ENCODE measurements around the gene DUSP16. TPM values are rescaled to one million over a fixed set of nuclear protein-coding genes. Genes with fewer than 3 reads are reported as not detected.
"Not testable (repeated sequence)": the region's sequence is repeated elsewhere in the genome, so short reads cannot be mapped to it uniquely, and the experiment has no call there.

DUSP16 gene
- total RNA-seq, 4 donors from 2014 or later: 24.2 to 34.5 (median 26.4) TPM

DNA sequence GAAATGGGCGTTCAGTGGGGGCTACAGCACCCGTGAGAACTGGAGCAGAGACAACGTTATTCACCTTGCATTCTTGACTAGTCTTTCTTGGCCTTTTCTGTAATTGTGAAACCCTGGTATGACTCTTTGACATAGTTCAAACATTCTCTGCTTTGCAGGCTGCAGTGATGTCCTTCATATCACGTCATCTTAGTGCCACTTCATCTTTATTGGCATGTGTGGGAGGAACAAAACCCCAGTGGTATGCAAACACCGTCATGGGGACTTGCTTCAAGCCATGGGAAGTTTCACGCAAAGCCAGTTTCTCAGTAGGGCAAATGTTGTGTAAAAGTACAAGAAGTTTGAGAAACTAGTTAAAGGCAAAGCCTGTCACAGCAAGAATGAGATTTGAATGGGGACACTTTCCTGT, 20.2 kb upstream of the DUSP16 start:
- no peaks in the 10 kb centered on the region for H3K36me3 ChIP-seq
- H3K4me1 ChIP-seq: peaks cover 15 to 32% of the 10 kb centered on the region in 2 donors
- peak in 1 of 2 donors; percentile 58 for TF ChIP-seq POLR2A (IDR thresholded peaks at IDR 0.05)
- TF ChIP-seq, protein P1, sequence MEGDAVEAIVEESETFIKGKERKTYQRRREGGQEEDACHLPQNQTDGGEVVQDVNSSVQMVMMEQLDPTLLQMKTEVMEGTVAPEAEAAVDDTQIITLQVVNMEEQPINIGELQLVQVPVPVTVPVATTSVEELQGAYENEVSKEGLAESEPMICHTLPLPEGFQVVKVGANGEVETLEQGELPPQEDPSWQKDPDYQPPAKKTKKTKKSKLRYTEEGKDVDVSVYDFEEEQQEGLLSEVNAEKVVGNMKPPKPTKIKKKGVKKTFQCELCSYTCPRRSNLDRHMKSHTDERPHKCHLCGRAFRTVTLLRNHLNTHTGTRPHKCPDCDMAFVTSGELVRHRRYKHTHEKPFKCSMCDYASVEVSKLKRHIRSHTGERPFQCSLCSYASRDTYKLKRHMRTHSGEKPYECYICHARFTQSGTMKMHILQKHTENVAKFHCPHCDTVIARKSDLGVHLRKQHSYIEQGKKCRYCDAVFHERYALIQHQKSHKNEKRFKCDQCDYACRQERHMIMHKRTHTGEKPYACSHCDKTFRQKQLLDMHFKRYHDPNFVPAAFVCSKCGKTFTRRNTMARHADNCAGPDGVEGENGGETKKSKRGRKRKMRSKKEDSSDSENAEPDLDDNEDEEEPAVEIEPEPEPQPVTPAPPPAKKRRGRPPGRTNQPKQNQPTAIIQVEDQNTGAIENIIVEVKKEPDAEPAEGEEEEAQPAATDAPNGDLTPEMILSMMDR (IDR thresholded peaks at IDR 0.05): no peak
- DNase-seq: peak; percentile 55 to 58
- H3K27me3 ChIP-seq: no peaks in the 10 kb centered on the region
- H3K4me3 ChIP-seq (replicated peaks in 1 of 3): no peak overlapping the region
- intact Hi-C loops (cut with DNase I): no loop called here
- H3K9me3 ChIP-seq: no peaks in the 10 kb centered on the region
- H3K27ac ChIP-seq: peak overlapping the region; percentile 46 to 86 (median 68)
- 31 to 44% methylated on average over 6 of the region's 6 CpGs for WGBS, 2 donors

DNA sequence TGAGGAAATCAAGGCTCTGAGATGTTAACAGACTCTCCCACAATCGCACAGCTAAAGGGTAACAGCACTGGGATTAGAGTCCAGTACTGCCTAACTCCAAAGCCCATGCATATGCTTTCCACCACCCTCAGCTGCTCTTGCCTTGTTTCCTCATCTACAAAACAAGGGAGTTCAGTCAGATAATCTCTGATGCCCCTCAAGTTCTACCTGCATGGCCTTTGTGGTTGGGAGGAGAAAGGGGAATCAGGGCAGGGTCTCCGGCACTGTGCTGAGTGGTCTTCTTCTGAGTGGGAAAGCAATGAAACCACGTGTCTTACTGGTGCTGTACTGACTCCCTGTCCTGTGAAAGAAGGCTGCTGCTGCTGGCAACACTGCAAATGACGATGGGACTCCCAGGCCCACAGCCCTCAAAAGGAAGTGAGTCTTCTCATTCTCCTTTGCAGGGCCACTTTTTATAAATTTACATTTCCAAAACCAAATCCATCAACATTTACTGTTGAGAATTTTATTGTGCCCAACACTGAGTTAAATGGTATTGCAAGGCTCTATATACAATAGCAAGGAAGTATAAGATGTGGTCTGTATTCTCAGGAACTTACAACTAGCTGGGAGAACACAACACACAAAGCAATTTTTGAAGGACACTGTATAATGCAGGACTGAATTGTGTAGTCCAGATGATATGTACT, 19.7 kb upstream of the DUSP16 start:
- DNase-seq: no peak

DNA sequence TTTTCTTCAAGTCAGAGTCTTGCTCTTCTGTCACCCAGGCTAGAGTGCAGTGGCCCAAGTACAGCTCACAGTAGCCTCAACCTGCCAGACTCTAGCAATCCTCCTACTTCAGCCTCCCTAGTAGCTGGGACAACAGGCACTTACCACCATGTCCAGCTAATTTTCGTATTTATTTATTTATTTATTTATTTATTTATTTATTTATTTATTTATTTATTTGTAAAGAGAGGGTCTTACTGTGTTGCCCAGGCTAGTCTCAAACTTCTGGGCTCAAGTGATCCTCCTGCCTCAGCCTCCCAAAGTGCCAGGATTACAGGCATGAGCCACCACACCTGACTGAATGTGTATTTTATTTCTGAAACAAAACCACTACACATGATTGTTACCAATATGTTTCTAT, 18.1 kb upstream of the DUSP16 start:
- H3K9me3 ChIP-seq; H3K27ac ChIP-seq; H3K36me3 ChIP-seq; intact Hi-C loops (cut with DNase I); H3K4me3 ChIP-seq (replicated peaks in 1 of 3); DNase-seq; H3K27me3 ChIP-seq: not testable (repeated sequence)
- peaks cover 15 to 29% of the 10 kb centered on the region in 2 donors for H3K4me1 ChIP-seq
- 93 to 98% methylated on average over 1 of the region's 1 CpG for WGBS, 2 donors

More for the DNA sequence above, 19.7 kb upstream of the DUSP16 start:
- WGBS, 2 donors: 90 to 93% methylated on average over 4 of the region's 4 CpGs
- Histone ChIP-seq H3K9me3 (no peaks in the 10 kb centered on the region), H3K4me3 (replicated peaks in 1 of 3) (no peak overlapping the region), H3K27ac (peak overlapping the region; percentile 46 to 86 (median 68)), H3K27me3 (no peaks in the 10 kb centered on the region), H3K4me1 (peaks cover 15 to 32% of the 10 kb centered on the region in 2 donors), H3K36me3 (no peaks in the 10 kb centered on the region)
- intact Hi-C loops (cut with DNase I): no loop called here
- TF ChIP-seq POLR2A (IDR thresholded peaks at IDR 0.05): no peak
- TF ChIP-seq, protein P1 (IDR thresholded peaks at IDR 0.05): no peak

DNA sequence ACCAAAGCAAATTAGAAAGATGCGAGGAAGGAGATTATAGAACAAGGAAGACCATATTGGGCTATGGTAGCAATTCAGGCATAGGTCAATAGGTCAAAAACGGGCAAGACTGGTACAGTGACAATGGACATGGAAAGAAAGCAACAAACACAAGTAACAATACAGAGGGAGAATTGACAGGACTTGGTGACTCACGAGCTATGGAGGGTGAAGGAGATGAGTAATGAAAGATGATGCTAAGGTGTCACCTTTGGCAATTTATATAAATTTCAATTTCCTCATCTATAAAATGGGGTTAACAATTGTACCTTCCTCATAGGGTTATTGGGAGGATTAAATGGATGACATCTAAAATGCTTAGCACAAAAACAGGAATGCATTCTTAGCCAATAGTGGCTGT, 15.1 kb upstream of the DUSP16 start:
- Histone ChIP-seq H3K4me3 (replicated peaks in 1 of 3) (no peak overlapping the region), H3K27ac (no peak overlapping the region), H3K36me3 (no peaks in the 10 kb centered on the region), H3K27me3 (no peaks in the 10 kb centered on the region), H3K4me1 (peaks cover 8 to 9% of the 10 kb centered on the region in 2 donors), H3K9me3 (no peaks in the 10 kb centered on the region)
- intact Hi-C loops (cut with DNase I): no loop called here
- no peak for DNase-seq
- 86 to 88% methylated on average over 3 of the region's 3 CpGs for WGBS, 2 donors
- no peak for TF ChIP-seq POLR2A (IDR thresholded peaks at IDR 0.05)
- TF ChIP-seq, protein P1 (IDR thresholded peaks at IDR 0.05): no peak

DNA sequence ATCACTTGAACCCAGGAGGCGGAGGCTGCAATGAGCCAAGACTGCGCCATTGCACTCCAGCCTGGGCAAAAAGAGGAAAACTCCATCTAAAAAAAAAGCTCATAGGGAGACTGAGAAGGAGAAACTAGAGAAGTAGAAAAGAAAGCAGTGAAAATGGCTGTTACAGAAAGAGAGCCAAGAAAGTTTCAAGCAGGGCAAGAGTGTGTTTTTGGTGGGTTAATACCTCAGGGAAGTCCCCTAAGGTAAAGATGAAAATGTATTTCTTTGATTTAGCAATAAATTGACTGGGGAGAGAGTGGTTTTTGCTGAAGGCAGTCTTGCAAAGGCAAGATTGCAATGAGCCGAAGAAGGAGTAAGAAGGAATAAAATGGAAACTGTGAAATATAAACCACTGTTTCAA, 10.0 kb upstream of the DUSP16 start:
- H3K4me3 ChIP-seq (replicated peaks in 1 of 3): no peak overlapping the region
- 91 to 97% methylated on average over 3 of the region's 3 CpGs for WGBS, 2 donors
- no peaks in the 10 kb centered on the region for H3K27me3 ChIP-seq
- no peak overlapping the region for H3K27ac ChIP-seq
- no peaks in the 10 kb centered on the region for H3K9me3 ChIP-seq
- no peak for DNase-seq
- no peaks in the 10 kb centered on the region for H3K36me3 ChIP-seq
- TF ChIP-seq POLR2A (IDR thresholded peaks at IDR 0.05): no peak
- intact Hi-C loops (cut with DNase I): no loop called here
- H3K4me1 ChIP-seq: no peaks in the 10 kb centered on the region

DNA sequence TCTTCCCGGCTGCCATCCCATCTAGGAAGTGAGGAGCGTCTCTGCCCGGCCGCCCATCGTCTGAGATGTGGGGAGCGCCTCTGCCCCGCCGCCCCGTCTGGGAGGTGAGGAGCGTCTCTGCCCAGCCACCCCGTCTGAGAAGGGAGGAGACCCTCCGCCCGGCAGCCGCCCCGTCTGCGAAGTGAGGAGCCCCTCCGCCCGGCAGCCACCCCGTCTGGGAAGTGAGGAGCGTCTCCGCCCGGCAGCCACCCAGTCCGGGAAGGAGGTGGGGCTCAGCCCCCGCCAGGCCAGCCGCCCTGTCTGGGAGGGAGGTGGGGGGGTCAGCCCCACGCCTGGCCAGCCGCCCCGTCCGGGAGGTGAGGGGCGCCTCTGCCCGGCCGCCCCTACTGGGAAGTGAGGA, 3.3 kb upstream of the DUSP16 start:
- H3K9me3 ChIP-seq; H3K27me3 ChIP-seq; DNase-seq; intact Hi-C loops (cut with DNase I); H3K36me3 ChIP-seq; H3K27ac ChIP-seq; H3K4me3 ChIP-seq (replicated peaks in 1 of 3): not testable (repeated sequence)
- H3K4me1 ChIP-seq: peaks cover 0 to 10% of the 10 kb centered on the region in 2 donors
- no CpG with 5 or more reads among the region's 32 CpGs for WGBS, 2 donors
